ENCODE measurements around the gene FAM78A. TPM values are rescaled to one million over a fixed set of nuclear protein-coding genes. Genes with fewer than 3 reads are reported as not detected.

Gene FAM78A
- total RNA-seq, 1 experiment from 2014 or later, result 1.3 TPM

GRCh38 chr9:131237291-131237690 is 39.0 kb downstream of the FAM78A start:
- H3K4me2 ChIP-seq, result no peak overlapping the region
- no peak for TF ChIP-seq EZH2 (IDR thresholded peaks at IDR 0.05; ENCODE audit: low read depth)
- TF ChIP-seq CTCF (conservative IDR thresholded peaks at IDR 0.05), result no peak
- H2AFZ ChIP-seq, result no peak overlapping the region
- BruUV-seq (replicated peaks), result no TSS peak
- no peaks in the 10 kb centered on the region for H4K20me1 ChIP-seq (ENCODE audit: insufficient read depth)
- POLR2A ChIA-PET (ENCODE audit: unreplicated experiment), result no interaction called here
- intact Hi-C loops (cut with micrococcal nuclease; ENCODE audit: unreplicated experiment), result no loop called here
- H3K9me3 ChIP-seq (ENCODE audit: insufficient read depth, low read depth), result no peaks in the 10 kb centered on the region
- no peak overlapping the region for H3K27ac ChIP-seq
- H3K9me2 ChIP-seq (ENCODE audit: insufficient read depth), result no peaks in the 10 kb centered on the region
- no peak overlapping the region for H3K4me3 ChIP-seq
- DNase-seq, result no peak
- H3K36me3 ChIP-seq (ENCODE audit: low read depth), result no peaks in the 10 kb centered on the region
- no peaks in the 10 kb centered on the region for H3K27me3 ChIP-seq (ENCODE audit: insufficient read depth, low read depth)
- no peaks in the 10 kb centered on the region for H3K4me1 ChIP-seq (replicated peaks; ENCODE audit: insufficient read depth)
- H3K79me2 ChIP-seq (ENCODE audit: low read depth), result no peaks in the 10 kb centered on the region
- peaks cover 6% of the 10 kb centered on the region for H3F3A ChIP-seq (ENCODE audit: insufficient read depth, low read depth)
- CTCF ChIA-PET, result interaction anchor here (0.6 kb wide), 1 partner anchor 411 kb away, joined by 5 read pairs; no protein-coding TSS in a partner anchor

GRCh38 chr9:131236761-131237160 is 39.5 kb downstream of the FAM78A start:
- no peaks in the 10 kb centered on the region for H3K9me3 ChIP-seq (ENCODE audit: insufficient read depth, low read depth)
- H2AFZ ChIP-seq, result no peak overlapping the region
- no peaks in the 10 kb centered on the region for H3K9me2 ChIP-seq (ENCODE audit: insufficient read depth)
- no peak overlapping the region for H3K4me3 ChIP-seq
- no peak for TF ChIP-seq EZH2 (IDR thresholded peaks at IDR 0.05; ENCODE audit: low read depth)
- no peak for TF ChIP-seq CTCF (conservative IDR thresholded peaks at IDR 0.05)
- no peak for DNase-seq
- intact Hi-C loops (cut with micrococcal nuclease; ENCODE audit: unreplicated experiment), result no loop called here
- H3K27ac ChIP-seq, result no peak overlapping the region
- H4K20me1 ChIP-seq (ENCODE audit: insufficient read depth), result no peaks in the 10 kb centered on the region
- BruUV-seq (replicated peaks), result no TSS peak
- no peaks in the 10 kb centered on the region for H3K4me1 ChIP-seq (replicated peaks; ENCODE audit: insufficient read depth)
- POLR2A ChIA-PET (ENCODE audit: unreplicated experiment), result no interaction called here
- H3K79me2 ChIP-seq (ENCODE audit: low read depth), result no peaks in the 10 kb centered on the region
- CTCF ChIA-PET, result interaction anchor here (0.6 kb wide), 1 partner anchor 411 kb away, joined by 5 read pairs; no protein-coding TSS in a partner anchor
- H3K36me3 ChIP-seq (ENCODE audit: low read depth), result 0 out of 2 replicates have a peak, but pooled peaks cover 3% of the 10 kb centered on the region
- peaks cover 6% of the 10 kb centered on the region for H3F3A ChIP-seq (ENCODE audit: insufficient read depth, low read depth)
- no peaks in the 10 kb centered on the region for H3K27me3 ChIP-seq (ENCODE audit: insufficient read depth, low read depth)
- no peak overlapping the region for H3K4me2 ChIP-seq

GRCh38 chr9:131236161-131236560 is 40.1 kb downstream of the FAM78A start:
- intact Hi-C loops (cut with micrococcal nuclease; ENCODE audit: unreplicated experiment), result no loop called here
- H3K9me3 ChIP-seq (ENCODE audit: insufficient read depth, low read depth), result no peaks in the 10 kb centered on the region
- no peaks in the 10 kb centered on the region for H3K9me2 ChIP-seq (ENCODE audit: insufficient read depth)
- TSS peak; percentile 9 for BruUV-seq (replicated peaks)
- no peaks in the 10 kb centered on the region for H3K27me3 ChIP-seq (ENCODE audit: insufficient read depth, low read depth)
- DNase-seq, result no peak
- no peak overlapping the region for H2AFZ ChIP-seq
- H3K79me2 ChIP-seq (ENCODE audit: low read depth), result no peaks in the 10 kb centered on the region
- ChIA-PET POLR2A (ENCODE audit: unreplicated experiment) (no interaction called here), CTCF (no interaction called here)
- H4K20me1 ChIP-seq (ENCODE audit: insufficient read depth), result no peaks in the 10 kb centered on the region
- H3K4me1 ChIP-seq (replicated peaks; ENCODE audit: insufficient read depth), result no peaks in the 10 kb centered on the region
- H3K27ac ChIP-seq, result no peak overlapping the region
- H3K4me2 ChIP-seq, result no peak overlapping the region
- H3K4me3 ChIP-seq, result no peak overlapping the region
- TF ChIP-seq CTCF (conservative IDR thresholded peaks at IDR 0.05) (no peak), EZH2 (IDR thresholded peaks at IDR 0.05; ENCODE audit: low read depth) (no peak)
- H3K36me3 ChIP-seq (ENCODE audit: low read depth), result 0 out of 2 replicates have a peak, but pooled peaks cover 8% of the 10 kb centered on the region
- H3F3A ChIP-seq (ENCODE audit: insufficient read depth, low read depth), result peaks cover 6% of the 10 kb centered on the region

Measured in PC-9 (cell line).